Prostate gland (tissue), 2 donors: ENCODE results near the gene KIAA1671.

ENCODE experiments used
- POLR2A ChIP-seq: fragments of 450-650 bp; IDR thresholded peaks from one replicate; pipeline ENCODE4 v1.6.1; 2016; ENCODE audit warnings: antibody characterized with exemption, mild to moderate bottlenecking
- POLR2AphosphoS5 ChIP-seq: sonication (generic); formaldehyde crosslinking; IDR thresholded peaks from one replicate; pipeline ENCODE4 v1.6.1; 2017; ENCODE audit warnings: antibody characterized with exemption
- TF ChIP-seq, protein P1 (sequence below), 4 experiments: fragments of 200-600 bp in 2 of 4; fragments of 450-650 bp in 2 of 4; sonication (generic) in 2 of 4; IDR thresholded peaks; 1 replicate in 3 of 4; 2 replicates in 1 of 4; pipeline ENCODE4 v1.5.1; 2016 to 2019; ENCODE audit warnings: antibody characterized with exemption in 4 of 4, mild to moderate bottlenecking in 2 of 4, moderate library complexity in 2 of 4

DNA sequence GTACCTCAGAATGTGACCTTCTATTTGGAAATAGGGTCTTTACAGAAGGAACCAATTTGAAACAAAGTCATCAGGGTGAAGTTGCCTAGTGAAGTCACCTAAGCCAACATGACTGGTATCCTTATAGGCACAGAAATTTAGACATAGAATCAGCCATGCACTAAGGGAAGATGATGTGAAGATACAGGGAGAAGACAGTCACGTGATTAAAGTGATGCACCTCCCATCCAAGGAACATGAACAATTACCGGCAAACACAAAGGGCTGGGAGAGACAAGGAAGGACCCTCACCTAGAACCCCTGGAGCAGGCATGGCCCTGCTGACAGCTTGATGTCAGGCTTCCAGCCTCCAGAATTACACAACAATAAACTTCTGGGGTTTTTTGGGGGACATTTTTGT is 263.7 kb downstream of the KIAA1671 start:
- TF ChIP-seq, protein P1, sequence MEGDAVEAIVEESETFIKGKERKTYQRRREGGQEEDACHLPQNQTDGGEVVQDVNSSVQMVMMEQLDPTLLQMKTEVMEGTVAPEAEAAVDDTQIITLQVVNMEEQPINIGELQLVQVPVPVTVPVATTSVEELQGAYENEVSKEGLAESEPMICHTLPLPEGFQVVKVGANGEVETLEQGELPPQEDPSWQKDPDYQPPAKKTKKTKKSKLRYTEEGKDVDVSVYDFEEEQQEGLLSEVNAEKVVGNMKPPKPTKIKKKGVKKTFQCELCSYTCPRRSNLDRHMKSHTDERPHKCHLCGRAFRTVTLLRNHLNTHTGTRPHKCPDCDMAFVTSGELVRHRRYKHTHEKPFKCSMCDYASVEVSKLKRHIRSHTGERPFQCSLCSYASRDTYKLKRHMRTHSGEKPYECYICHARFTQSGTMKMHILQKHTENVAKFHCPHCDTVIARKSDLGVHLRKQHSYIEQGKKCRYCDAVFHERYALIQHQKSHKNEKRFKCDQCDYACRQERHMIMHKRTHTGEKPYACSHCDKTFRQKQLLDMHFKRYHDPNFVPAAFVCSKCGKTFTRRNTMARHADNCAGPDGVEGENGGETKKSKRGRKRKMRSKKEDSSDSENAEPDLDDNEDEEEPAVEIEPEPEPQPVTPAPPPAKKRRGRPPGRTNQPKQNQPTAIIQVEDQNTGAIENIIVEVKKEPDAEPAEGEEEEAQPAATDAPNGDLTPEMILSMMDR (IDR thresholded peaks at IDR 0.05): no peak
- TF ChIP-seq POLR2A (no peak), POLR2AphosphoS5 (no peak)
